GM12872 (cell line): ENCODE measurements around the gene WHRN.

Experiments used
- TF ChIP-seq, protein P1 (sequence below): IDR thresholded peaks from 3 replicates; pipeline ENCODE4 v1.5.1; 2011; ENCODE audit warnings: low read depth, mild to moderate bottlenecking, low read length, moderate library complexity; ENCODE audit not compliant: insufficient read depth

The WHRN gene

DNA sequence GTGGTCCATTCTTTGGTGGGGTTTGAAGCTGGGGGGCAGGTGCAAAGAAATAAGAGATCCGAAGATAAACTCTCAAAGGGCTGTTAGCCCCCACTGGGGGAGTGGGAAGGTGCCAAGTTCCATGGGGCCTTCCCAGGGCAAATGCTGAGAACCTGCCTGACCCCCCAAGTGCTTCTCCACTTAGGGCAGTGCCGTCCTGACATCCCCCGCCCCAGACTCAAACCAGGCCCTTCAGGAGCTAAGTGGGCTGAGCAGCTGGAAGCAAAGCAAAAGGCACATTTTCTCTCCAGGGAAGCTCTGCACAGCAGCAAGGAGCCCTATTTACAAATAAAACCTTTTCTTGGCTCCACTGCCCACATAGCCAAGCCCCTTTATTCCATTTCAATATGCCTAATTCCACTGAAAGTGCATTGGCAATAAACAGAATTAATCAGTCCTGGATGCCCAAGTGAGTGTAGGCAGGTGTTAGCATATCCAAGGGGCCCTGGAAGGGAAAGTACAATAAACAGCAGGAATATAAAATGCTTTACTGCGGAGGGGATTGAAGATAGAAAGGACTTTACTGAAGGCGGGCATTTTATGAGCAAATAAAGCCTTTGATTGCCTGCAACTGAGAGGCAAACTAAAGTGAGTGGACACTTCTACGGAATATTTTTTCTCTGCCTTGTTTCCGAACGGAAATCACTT lies 44.6 kb downstream of the WHRN start:
- TF ChIP-seq, protein P1, sequence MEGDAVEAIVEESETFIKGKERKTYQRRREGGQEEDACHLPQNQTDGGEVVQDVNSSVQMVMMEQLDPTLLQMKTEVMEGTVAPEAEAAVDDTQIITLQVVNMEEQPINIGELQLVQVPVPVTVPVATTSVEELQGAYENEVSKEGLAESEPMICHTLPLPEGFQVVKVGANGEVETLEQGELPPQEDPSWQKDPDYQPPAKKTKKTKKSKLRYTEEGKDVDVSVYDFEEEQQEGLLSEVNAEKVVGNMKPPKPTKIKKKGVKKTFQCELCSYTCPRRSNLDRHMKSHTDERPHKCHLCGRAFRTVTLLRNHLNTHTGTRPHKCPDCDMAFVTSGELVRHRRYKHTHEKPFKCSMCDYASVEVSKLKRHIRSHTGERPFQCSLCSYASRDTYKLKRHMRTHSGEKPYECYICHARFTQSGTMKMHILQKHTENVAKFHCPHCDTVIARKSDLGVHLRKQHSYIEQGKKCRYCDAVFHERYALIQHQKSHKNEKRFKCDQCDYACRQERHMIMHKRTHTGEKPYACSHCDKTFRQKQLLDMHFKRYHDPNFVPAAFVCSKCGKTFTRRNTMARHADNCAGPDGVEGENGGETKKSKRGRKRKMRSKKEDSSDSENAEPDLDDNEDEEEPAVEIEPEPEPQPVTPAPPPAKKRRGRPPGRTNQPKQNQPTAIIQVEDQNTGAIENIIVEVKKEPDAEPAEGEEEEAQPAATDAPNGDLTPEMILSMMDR, result no peak

DNA sequence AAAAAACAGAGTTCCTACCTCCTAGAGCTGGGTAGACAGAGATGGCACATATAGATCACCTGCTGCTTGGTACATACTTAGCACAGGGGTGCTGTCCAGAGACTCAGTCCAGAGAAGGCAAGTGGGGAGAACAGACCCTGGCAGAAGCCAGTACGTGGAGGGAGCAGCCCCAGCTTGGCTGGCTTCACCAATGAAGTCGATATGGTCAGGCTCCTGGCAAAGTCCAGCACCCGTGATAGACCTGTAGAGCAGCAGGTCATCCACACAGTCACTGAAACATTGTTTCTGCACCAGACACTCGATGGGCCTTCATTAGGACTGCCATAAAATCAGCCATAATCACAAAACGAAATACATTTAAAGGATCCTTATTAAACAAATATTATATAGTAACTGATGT lies 45.8 kb downstream of the WHRN start:
- TF ChIP-seq, protein P1, result no peak

DNA sequence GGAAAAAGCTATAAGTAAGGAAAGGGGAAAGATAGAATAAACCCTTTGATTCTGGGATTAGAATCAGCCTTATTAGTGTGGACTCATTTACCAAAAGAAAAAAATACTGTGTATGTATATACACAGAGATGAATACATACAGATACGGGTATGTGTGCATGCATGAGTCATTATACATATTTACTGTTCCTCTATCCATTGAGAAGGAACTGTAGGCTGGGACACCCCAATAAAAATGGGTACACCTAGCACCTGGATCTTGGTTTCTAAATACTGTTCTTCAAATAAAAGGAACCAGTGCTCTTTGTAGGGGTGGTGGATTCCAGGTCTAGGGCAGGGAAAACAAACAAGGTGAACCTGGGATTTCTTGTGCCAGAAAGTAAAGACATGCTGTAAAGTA lies 48.3 kb downstream of the WHRN start:
- TF ChIP-seq, protein P1, result no peak

DNA sequence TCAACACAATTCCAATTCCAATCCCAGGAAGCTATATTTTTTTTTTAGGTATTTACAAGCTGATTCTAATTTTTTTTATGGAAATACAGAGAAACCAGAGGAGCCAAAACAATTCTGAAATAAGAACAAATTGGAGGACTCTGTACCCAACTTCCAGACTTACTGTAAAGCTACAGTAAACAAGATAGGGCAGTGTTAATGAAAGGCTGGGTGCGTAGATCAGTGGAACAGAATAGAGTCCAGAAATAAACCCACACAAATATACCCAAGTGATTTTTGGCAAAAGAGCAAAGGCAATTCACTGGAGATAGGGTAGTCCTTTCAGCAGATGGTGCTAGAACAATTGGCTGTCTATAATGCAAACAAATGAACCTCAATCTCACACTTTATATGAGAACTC lies 50.6 kb downstream of the WHRN start:
- TF ChIP-seq, protein P1, result no peak

DNA sequence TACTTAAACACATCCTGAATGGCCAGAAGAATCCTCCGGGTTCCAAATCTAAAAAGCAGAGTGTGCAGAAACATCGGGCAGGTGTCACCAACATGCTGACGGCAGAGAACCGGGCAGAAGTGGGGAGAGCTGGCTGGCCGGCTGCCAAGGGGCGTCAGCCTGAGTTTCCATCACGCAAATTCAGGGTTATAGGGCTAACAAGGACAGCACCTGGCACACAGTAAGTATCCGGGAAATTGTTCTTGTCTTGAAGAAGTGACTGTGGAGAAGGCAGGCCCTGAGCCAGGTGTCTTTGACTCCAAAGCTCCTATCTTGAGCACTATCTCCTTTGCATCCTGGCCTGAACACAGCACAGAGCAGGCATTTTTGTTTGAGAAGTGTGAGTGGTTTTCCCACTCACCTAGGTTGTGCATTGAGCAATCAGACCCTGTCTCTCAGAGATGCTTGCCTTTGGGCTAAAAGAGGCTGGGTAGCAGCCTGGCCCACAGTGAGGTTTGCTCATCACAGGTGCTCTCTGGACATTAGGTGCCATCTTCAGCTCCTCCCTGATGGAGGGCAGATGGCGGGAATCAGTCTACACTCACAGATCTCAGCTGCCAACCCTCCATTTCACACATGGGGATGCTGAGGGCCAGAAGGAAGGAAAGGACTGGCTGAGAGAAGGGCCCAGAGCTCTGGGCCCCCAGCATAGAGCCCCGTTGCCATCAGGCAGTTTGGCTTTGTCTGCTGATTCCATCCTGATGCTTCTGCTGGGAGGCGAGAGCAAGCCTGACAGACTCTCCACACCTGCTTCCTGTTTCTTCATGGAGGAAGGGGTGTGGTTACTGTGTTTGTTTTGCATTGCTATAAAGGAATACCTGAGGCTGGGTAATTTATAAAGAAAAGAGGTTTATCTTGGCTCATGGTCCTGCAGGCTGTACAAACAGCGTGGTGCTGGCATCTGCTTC lies 52.8 kb downstream of the WHRN start:
- TF ChIP-seq, protein P1, result no peak

DNA sequence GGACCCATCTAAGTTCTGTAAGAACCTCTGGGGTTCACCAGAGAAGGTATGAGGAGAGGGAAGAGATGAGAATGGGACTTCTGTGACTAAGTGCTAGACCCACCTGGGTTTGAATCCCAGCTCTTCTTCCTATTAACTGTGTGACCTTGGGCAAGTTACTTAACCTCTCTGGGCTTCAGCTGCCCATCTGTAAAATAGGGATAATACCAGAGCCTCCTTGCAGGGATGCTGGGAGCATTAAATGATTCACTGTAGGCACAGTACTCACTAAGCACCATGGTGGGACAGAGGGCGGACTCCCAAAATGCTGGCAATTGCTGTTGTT lies 53.6 kb downstream of the WHRN start:
- TF ChIP-seq, protein P1, result no peak

DNA sequence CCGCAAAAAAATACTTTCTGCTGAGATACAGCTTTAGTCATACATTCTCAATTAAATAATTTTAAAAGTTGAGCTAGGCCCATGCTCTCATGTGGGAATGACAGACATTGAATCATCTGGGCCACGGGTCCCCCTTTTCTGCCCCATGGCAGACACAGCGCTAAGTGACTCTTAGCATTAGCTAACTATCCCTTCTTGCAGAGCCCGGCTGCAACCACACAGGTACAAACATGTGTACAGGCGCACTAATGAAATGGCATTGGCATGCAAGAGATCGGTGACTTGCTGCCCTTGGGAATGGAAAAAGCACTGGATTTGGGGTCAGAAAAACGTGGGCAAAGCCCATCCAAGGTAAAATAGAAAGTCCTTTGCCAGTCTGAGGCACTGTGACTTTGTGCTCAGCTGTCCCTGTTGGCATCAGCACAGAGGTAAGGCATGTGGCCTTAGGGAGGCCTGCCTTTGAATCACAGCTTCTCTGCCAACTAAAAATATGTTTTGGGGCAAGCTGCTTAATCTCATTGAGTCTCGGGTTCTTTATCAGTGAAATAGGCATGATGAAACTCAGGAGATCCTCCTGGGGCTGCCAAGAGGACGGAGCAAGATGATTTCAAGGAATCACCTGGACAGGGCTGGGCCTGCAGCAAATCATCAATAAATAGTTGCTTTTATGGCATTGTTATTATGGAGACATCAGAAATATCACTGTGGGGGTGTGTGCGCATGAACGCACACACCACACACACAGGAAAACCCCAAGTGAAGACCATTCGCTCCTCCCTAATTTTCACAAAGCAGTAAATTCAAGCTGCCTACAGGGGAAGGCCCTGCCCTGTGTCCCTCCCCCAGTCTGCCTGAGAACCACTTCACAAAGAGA lies 54.2 kb downstream of the WHRN start:
- TF ChIP-seq, protein P1, result no peak
